Calu3 (cell line): ENCODE results near the gene FXYD1. TPM values are rescaled to one million over a fixed set of nuclear protein-coding genes. Genes with fewer than 3 reads are reported as not detected.
A peak's percentile ranks its signal among the peaks of the same experiment; 100 is the strongest.

ENCODE experiments used
- BruUV-seq: library from RNA; stranded (reverse); fragments of 400-500 nt; replicated peaks from 2 replicates; lab custom pipeline; 2021; lab: Mats Ljungman, UMichigan
- CTCF ChIA-PET: fragments of 300-600 bp; sonication (Branson Sonifier 250); formaldehyde crosslinking; loops from one replicate; lab custom pipeline; 2022; ENCODE audit warnings: antibody characterized with exemption; lab: Charles Lee
- DNase-seq: peaks from one replicate; pipeline ENCODE4 v3.0.0; 2022
- H3K27ac Mint-ChIP-seq: one replicate; pipeline ENCODE4 v1.8.0; 2022; ENCODE audit warnings: mixed read lengths; ENCODE audit not compliant: unreplicated experiment
- H3K27me3 Mint-ChIP-seq: one replicate; pipeline ENCODE4 v1.8.0; 2022; ENCODE audit warnings: mixed read lengths; ENCODE audit not compliant: unreplicated experiment
- H3K36me3 Mint-ChIP-seq: one replicate; pipeline ENCODE4 v1.8.0; 2022; ENCODE audit warnings: mild to moderate bottlenecking, moderate library complexity, mixed read lengths; ENCODE audit not compliant: insufficient read depth, unreplicated experiment
- H3K4me1 Mint-ChIP-seq: one replicate; pipeline ENCODE4 v1.8.0; 2022; ENCODE audit warnings: mild to moderate bottlenecking, low read depth, mixed read lengths; ENCODE audit not compliant: unreplicated experiment
- H3K4me3 Mint-ChIP-seq: one replicate; pipeline ENCODE4 v1.8.0; 2022; ENCODE audit warnings: mild to moderate bottlenecking, low read depth, moderate library complexity, mixed read lengths; ENCODE audit not compliant: unreplicated experiment
- H3K9me3 Mint-ChIP-seq: one replicate; pipeline ENCODE4 v1.8.0; 2022; ENCODE audit warnings: low read depth, mixed read lengths; ENCODE audit not compliant: unreplicated experiment
- CTCF ChIP-seq: fragments of 200-600 bp; IDR thresholded peaks from one replicate; pipeline ENCODE4 v1.8.0; 2022; ENCODE audit warnings: antibody characterized with exemption; ENCODE audit not compliant: unreplicated experiment
- intact Hi-C: fragments of 100-400 bp; cut with micrococcal nuclease; formaldehyde crosslinking; loops from one replicate; pipeline ENCODE4 v1.10.0; 2022; ENCODE audit not compliant: unreplicated experiment
- total RNA-seq: library from RNA; stranded (reverse); gene quantifications from 2 replicates; pipeline ENCODE4 v1.2.3, GENCODE V29; 2022

Gene FXYD1
- total RNA-seq, 1 experiment from 2014 or later, result 1.6 TPM

- peak; percentile 100 for TF ChIP-seq CTCF
- peak; percentile 85 for DNase-seq
- Mint-ChIP-seq H3K27ac (peak overlapping the region; percentile 53), H3K4me3 (peak overlapping the region; percentile 74), H3K36me3 (peaks cover 39% of the 10 kb centered on the region), H3K4me1 (peaks cover 47% of the 10 kb centered on the region), H3K9me3 (no peaks in the 10 kb centered on the region), H3K27me3 (no peaks in the 10 kb centered on the region)
- intact Hi-C loops, result loop anchor here (2.0 kb wide), 1 partner anchor 20 kb away; the partner anchor contains the start of gene LGI4
- CTCF ChIA-PET, result interaction anchor here (0.7 to 2.4 kb wide), 4 partner anchors 9 to 71 kb away, joined by 3 to 13 read pairs (median 6); partner anchors contain the start of gene LGI4
- no TSS peak for BruUV-seq
Measured at GRCh38 chr19:35114353-35115176, 24.1 kb upstream of the FXYD1 start.

GRCh38 chr19:35115177-35115951 lies 23.3 kb upstream of the FXYD1 start, which contains the start of gene FXYD3:
FXYD3 (plus strand) TSS chr19:35115823; CDS start chr19:35119377, 3,554 bp downstream.
- Mint-ChIP-seq H3K4me1 (peaks cover 48% of the 10 kb centered on the region), H3K9me3 (no peaks in the 10 kb centered on the region), H3K27ac (peak within 1 kb of the TSS; percentile 53), H3K27me3 (no peaks in the 10 kb centered on the region), H3K36me3 (peaks cover 40% of the 10 kb centered on the region), H3K4me3 (peak within 1 kb of the TSS; percentile 74)
- intact Hi-C loops, result loop anchor here (2.0 kb wide), 1 partner anchor 19 kb away; the partner anchor contains the start of gene LGI4
- TF ChIP-seq CTCF, result no peak
- CTCF ChIA-PET, result interaction anchor here (0.7 to 2.5 kb wide), 11 partner anchors 8 to 72 kb away, joined by 3 to 14 read pairs (median 5); partner anchors contain the start of gene LGI4
- BruUV-seq, result TSS peak; percentile 64
- DNase-seq, result peak; percentile 38

GRCh38 chr19:35116072-35116801 lies 22.4 kb upstream of the FXYD1 start:
- H3K4me3 Mint-ChIP-seq, result peak overlapping the region; percentile 74
- intact Hi-C loops, result no loop called here
- H3K4me1 Mint-ChIP-seq, result peaks cover 56% of the 10 kb centered on the region
- DNase-seq, result peak; percentile 78
- peak overlapping the region; percentile 53 for H3K27ac Mint-ChIP-seq
- no peak for TF ChIP-seq CTCF
- BruUV-seq, result no TSS peak
- H3K9me3 Mint-ChIP-seq, result no peaks in the 10 kb centered on the region
- H3K27me3 Mint-ChIP-seq, result no peaks in the 10 kb centered on the region
- CTCF ChIA-PET, result interaction anchor here (0.6 to 2.5 kb wide), 10 partner anchors 9 to 514 kb away, joined by 3 to 14 read pairs (median 4); partner anchors contain the start of gene LGI4
- H3K36me3 Mint-ChIP-seq, result peaks cover 49% of the 10 kb centered on the region
